ENCODE measurements around the gene C1orf87. TPM values are rescaled to one million over a fixed set of nuclear protein-coding genes. Genes with fewer than 3 reads are reported as not detected.
"Not testable (repeated sequence)": the region's sequence is repeated elsewhere in the genome, so short reads cannot be mapped to it uniquely, and the experiment has no call there.

The C1orf87 gene
- total RNA-seq, 2 experiments from 2014 or later, result not detected

DNA sequence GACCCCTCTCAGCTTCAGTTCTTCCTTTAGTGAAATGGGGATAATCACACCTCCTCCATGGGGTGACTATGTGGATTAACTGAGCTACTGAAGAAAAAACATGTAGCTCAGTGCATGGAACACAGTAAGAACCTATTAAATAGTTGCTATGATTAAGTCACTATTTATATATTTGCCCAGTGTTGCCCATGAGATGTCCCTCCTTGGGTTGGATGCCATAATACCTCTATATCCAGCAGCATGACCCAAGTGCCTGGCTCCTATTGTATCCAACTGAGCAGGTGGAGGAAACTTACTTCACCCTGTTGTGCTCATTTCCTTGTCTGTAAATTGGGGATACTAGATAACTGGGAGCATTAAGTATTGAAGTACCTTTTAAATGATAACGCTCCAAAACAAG, 99.9 kb downstream of the C1orf87 start:
- Mint-ChIP-seq H3K27me3 (peaks cover 12% of the 10 kb centered on the region), H3K9me3 (no peaks in the 10 kb centered on the region), H3K36me3 (ENCODE audit: low read depth) (no peaks in the 10 kb centered on the region), H3K27ac (no peak overlapping the region), H3K4me3 (no peak overlapping the region), H3K4me1 (ENCODE audit: low read depth) (peaks cover 3% of the 10 kb centered on the region)
- intact Hi-C loops (cut with micrococcal nuclease), result no loop called here
- ChIA-PET CTCF (interaction anchor here (1.0 to 2.9 kb wide), 2 partner anchors 10 to 26 kb away, joined by 4 to 15 read pairs; no protein-coding TSS in a partner anchor), POLR2A (no interaction called here)
- ATAC-seq (no peak), DNase-seq (no peak)
- TF ChIP-seq, protein P1, sequence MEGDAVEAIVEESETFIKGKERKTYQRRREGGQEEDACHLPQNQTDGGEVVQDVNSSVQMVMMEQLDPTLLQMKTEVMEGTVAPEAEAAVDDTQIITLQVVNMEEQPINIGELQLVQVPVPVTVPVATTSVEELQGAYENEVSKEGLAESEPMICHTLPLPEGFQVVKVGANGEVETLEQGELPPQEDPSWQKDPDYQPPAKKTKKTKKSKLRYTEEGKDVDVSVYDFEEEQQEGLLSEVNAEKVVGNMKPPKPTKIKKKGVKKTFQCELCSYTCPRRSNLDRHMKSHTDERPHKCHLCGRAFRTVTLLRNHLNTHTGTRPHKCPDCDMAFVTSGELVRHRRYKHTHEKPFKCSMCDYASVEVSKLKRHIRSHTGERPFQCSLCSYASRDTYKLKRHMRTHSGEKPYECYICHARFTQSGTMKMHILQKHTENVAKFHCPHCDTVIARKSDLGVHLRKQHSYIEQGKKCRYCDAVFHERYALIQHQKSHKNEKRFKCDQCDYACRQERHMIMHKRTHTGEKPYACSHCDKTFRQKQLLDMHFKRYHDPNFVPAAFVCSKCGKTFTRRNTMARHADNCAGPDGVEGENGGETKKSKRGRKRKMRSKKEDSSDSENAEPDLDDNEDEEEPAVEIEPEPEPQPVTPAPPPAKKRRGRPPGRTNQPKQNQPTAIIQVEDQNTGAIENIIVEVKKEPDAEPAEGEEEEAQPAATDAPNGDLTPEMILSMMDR (IDR thresholded peaks at IDR 0.05), result no peak

DNA sequence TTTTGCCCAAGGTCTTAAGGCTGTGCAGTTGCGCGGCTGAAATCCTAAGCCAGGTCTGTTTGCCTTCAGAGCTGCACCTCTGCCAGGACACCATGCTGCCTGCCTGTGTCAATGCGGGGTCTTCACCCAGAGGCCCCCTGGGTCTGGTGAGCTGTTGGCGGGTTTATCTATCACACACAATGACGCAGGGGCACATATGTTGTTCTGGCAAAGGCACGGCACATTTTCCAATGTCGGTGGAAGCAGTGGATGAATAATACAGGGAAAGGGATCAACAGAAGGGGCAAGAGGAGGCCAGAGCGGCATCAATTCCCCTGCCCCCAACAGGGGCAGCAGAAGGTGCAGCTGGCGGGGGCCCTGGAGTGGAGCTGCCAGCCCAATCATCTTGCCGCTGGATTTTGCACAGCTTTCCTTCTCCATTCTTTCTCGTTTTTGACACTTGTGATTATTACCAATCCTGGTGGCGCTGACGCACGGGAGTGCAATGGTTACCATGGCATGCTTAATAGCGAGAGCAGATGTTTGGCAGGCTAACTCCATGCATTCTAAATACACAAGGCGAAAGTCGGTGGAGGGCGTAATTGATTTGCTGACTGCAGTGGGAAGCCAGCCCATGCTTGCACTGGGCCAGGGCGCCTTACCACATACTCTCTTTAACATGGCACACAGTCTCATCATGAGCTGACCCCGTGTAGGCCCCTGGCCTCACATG, 101.2 kb downstream of the C1orf87 start:
- ChIA-PET CTCF (interaction anchor here (1.0 to 3.0 kb wide), 10 partner anchors 7 to 1071 kb away, joined by 3 to 17 read pairs (median 8); partner anchors contain the start of gene CYP2J2), POLR2A (no interaction called here)
- Mint-ChIP-seq H3K27me3 (peaks cover 12% of the 10 kb centered on the region), H3K36me3 (ENCODE audit: low read depth) (no peaks in the 10 kb centered on the region), H3K9me3 (no peaks in the 10 kb centered on the region), H3K27ac (no peak overlapping the region), H3K4me3 (no peak overlapping the region), H3K4me1 (ENCODE audit: low read depth) (peaks cover 3% of the 10 kb centered on the region)
- no peak for ATAC-seq
- TF ChIP-seq, protein P1 (IDR thresholded peaks at IDR 0.05), result no peak
- intact Hi-C loops (cut with micrococcal nuclease), result no loop called here
- DNase-seq, result no peak

DNA sequence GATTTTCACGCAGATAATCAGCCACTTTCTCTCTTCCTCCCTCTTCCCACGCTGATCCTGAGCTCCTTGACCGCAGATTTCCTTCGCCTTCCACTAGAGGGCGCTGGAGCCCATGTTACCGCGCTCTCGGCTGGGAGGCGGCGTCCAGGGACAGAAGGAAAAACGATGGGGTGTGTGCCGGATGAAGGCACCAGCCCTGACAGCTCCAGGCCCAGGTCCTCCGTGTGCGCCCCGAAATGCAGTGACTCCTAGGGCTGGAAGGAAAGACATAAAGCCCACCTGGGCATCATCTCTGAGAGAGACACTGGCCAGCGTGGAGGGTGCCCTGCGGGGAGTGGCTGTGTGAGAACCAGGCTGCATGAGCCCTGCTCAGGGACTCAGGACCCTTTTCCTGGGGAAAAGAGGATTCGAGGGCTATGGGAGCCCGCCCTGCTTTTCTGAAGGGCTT, 102.1 kb downstream of the C1orf87 start:
- H3K27ac Mint-ChIP-seq, result no peak overlapping the region
- TF ChIP-seq, protein P1 (IDR thresholded peaks at IDR 0.05), result peak; percentile 94
- H3K27me3 Mint-ChIP-seq, result peaks cover 12% of the 10 kb centered on the region
- peaks cover 3% of the 10 kb centered on the region for H3K4me1 Mint-ChIP-seq (ENCODE audit: low read depth)
- peak; percentile 49 for DNase-seq
- no peaks in the 10 kb centered on the region for H3K9me3 Mint-ChIP-seq
- peak; percentile 56 for ATAC-seq
- CTCF ChIA-PET, result interaction anchor here (0.6 to 3.0 kb wide), 31 partner anchors 8 to 1074 kb away, joined by 3 to 17 read pairs (median 4); partner anchors contain the start of gene CYP2J2
- no peak overlapping the region for H3K4me3 Mint-ChIP-seq
- intact Hi-C loops (cut with micrococcal nuclease), result no loop called here
- H3K36me3 Mint-ChIP-seq (ENCODE audit: low read depth), result no peaks in the 10 kb centered on the region
- POLR2A ChIA-PET, result no interaction called here

DNA sequence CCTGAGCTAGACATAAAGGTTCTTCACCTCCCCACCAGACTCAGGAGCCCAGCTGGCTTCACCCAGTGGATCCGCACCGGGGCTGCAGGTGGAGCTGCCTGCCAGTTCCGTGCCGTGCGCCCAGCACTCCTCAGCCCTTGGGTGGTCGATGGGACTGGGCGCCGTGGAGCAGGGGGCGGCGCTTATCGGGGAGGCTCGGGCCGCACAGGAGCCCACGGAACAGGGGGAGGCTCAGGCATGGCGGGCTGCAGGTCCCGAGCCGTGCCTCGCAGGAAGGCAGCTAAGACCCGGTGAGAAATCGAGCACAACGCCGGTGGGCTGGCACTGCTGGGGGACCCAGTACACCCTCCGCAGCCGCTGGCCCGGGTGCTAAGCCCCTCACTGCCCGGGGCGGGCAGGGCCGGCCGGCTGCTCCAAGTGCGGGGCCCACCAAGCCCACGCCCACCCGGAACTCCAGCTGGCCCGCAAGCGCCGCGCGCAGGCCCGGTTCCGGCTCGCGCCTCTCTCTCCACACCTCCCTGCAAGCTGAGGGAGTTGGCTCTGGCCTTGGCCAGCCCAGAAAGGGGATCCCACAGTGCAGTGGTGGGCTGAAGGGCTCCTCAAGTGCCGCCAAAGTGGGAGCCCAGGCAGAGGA, 103.9 kb downstream of the C1orf87 start:
- DNase-seq; H3K27me3 Mint-ChIP-seq; H3K27ac Mint-ChIP-seq; H3K4me1 Mint-ChIP-seq (ENCODE audit: low read depth); POLR2A ChIA-PET; H3K9me3 Mint-ChIP-seq; H3K36me3 Mint-ChIP-seq (ENCODE audit: low read depth); ATAC-seq; intact Hi-C loops (cut with micrococcal nuclease); H3K4me3 Mint-ChIP-seq: not testable (repeated sequence)
- CTCF ChIA-PET, result interaction anchor here (1.9 kb wide), 1 partner anchor 23 kb away, joined by 12 read pairs; no protein-coding TSS in a partner anchor

DNA sequence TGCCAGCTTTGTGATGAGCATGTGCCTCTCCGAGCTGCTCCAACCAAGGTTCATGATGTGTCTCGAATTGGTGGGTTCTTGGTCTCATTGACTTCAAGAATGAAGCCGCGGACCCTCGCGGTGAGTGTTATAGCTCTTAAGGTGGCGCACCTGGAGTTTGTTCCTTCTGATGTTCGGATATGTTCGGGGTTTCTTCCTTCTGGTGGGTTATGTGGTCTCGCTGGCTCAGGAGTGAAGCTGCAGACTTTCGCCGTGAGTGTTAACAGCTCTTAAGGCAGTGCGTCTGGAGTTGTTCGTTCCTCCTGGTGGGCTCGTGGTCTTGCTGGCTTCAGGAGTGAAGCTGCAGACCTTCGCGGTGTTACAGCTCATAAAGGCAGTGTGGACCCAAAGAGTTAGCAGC, 104.8 kb downstream of the C1orf87 start:
- H3K27me3 Mint-ChIP-seq; H3K36me3 Mint-ChIP-seq (ENCODE audit: low read depth); H3K4me3 Mint-ChIP-seq; H3K4me1 Mint-ChIP-seq (ENCODE audit: low read depth); DNase-seq; H3K9me3 Mint-ChIP-seq; H3K27ac Mint-ChIP-seq; POLR2A ChIA-PET; intact Hi-C loops (cut with micrococcal nuclease); ATAC-seq: not testable (repeated sequence)
- CTCF ChIA-PET, result interaction anchor here (2.3 to 3.5 kb wide), 3 partner anchors 8 to 21 kb away, joined by 8 to 22 read pairs (median 9); no protein-coding TSS in a partner anchor

All from activated CD8-positive, alpha-beta T cell treated with anti-CD3 and anti-CD28 coated beads for 36 hours (primary cell).